Fibroblast of skin of left biceps (primary cell): ENCODE results near the gene CEP112.

ENCODE experiments used
- DNase-seq, 2 experiments: peaks; one replicate each; pipeline ENCODE4 v3.0.0-alpha.2; 2013; ENCODE audit warnings: low read depth in 2 of 2

CEP112 gene

GRCh38 chr17:65656390-65657250 is 535.3 kb downstream of the CEP112 start:
- no peak for DNase-seq

- DNase-seq = no peak
These were observed 536.2 kb downstream of the CEP112 start for GRCh38 chr17:65655706-65656105.

- DNase-seq = no peak
These were observed 547.4 kb downstream of the CEP112 start for GRCh38 chr17:65644545-65644944.

GRCh38 chr17:65638221-65638975 is 553.5 kb downstream of the CEP112 start:
- no peak for DNase-seq

- DNase-seq = no peak
These were observed 554.1 kb downstream of the CEP112 start for GRCh38 chr17:65637786-65638185.

GRCh38 chr17:65634533-65634932 is 557.4 kb downstream of the CEP112 start:
- DNase-seq = no peak

- DNase-seq = no peak
These were observed 557.9 kb downstream of the CEP112 start for GRCh38 chr17:65633988-65634387.

GRCh38 chr17:65633146-65633881 is 558.6 kb downstream of the CEP112 start:
- no peak for DNase-seq

GRCh38 chr17:65630502-65630901 is 561.4 kb downstream of the CEP112 start:
- DNase-seq = no peak

- DNase-seq = no peak
These were observed 562.7 kb downstream of the CEP112 start for GRCh38 chr17:65629234-65629690.

- DNase-seq = no peak
These were observed 563.3 kb downstream of the CEP112 start for GRCh38 chr17:65628644-65629036.

- DNase-seq = no peak
These were observed 563.9 kb downstream of the CEP112 start for GRCh38 chr17:65627891-65628643.

GRCh38 chr17:65627108-65627507 is 564.8 kb downstream of the CEP112 start:
- DNase-seq = no peak

- no peak for DNase-seq
These were observed 565.5 kb downstream of the CEP112 start for GRCh38 chr17:65626451-65626850.

GRCh38 chr17:65618516-65618915 is 573.4 kb downstream of the CEP112 start:
- no peak for DNase-seq

GRCh38 chr17:65617496-65617895 is 574.4 kb downstream of the CEP112 start:
- no peak for DNase-seq

GRCh38 chr17:65609749-65610148 is 582.2 kb downstream of the CEP112 start:
- DNase-seq = no peak

GRCh38 chr17:65609286-65609685 is 582.6 kb downstream of the CEP112 start:
- DNase-seq = no peak

- no peak for DNase-seq
These were observed 587.9 kb downstream of the CEP112 start for GRCh38 chr17:65604070-65604469.

- DNase-seq = no peak
These were observed 590.1 kb downstream of the CEP112 start for GRCh38 chr17:65601881-65602280.

GRCh38 chr17:65601145-65601544 is 590.8 kb downstream of the CEP112 start:
- no peak for DNase-seq
